GM23338 (cell line): ENCODE data around the gene SNF8. TPM values are rescaled to one million over a fixed set of nuclear protein-coding genes. Genes with fewer than 3 reads are reported as not detected.
A peak's percentile ranks its signal among the peaks of the same experiment; 100 is the strongest.

Experiments used
- ATAC-seq: fragments of 200-7000 bp; cut with Tn5 transposase; 3 replicates; pipeline ENCODE4 v1.9.1; 2020
- DNase-seq: peaks from one replicate; pipeline ENCODE4 v3.0.0-alpha.2; 2015; ENCODE audit warnings: low spot score
- H2AFZ ChIP-seq: fragments of 200-600 bp; sonication (generic); 2 replicates; pipeline ENCODE4 v1.8.0; 2016; ENCODE audit warnings: antibody characterized with exemption, mild to moderate bottlenecking, moderate library complexity
- H3F3A ChIP-seq: fragments of 200-600 bp; sonication (generic); replicated peaks from 2 replicates; pipeline ENCODE4 v1.8.0; 2017; ENCODE audit warnings: antibody characterized with exemption, mixed run types, low read depth
- H3K27ac ChIP-seq: fragments of 200-600 bp; sonication (generic); 2 replicates; pipeline ENCODE4 v1.6.1; 2016; ENCODE audit warnings: low read depth
- H3K27me3 ChIP-seq: fragments of 200-600 bp; sonication (generic); 2 replicates; pipeline ENCODE4 v1.8.0; 2016; ENCODE audit warnings: mild to moderate bottlenecking, mixed run types, moderate library complexity; ENCODE audit not compliant: insufficient read depth
- H3K36me3 ChIP-seq: fragments of 200-600 bp; sonication (generic); 2 replicates; pipeline ENCODE4 v1.8.0; 2016; ENCODE audit warnings: mild to moderate bottlenecking; ENCODE audit not compliant: insufficient read depth
- H3K4me1 ChIP-seq: fragments of 200-600 bp; sonication (generic); 2 replicates; pipeline ENCODE4 v1.8.0; 2016; ENCODE audit warnings: mild to moderate bottlenecking, moderate library complexity; ENCODE audit not compliant: insufficient read depth
- H3K4me2 ChIP-seq: fragments of 200-600 bp; sonication (generic); 2 replicates; pipeline ENCODE4 v1.7.1; 2017; ENCODE audit warnings: mixed run types
- H3K4me3 ChIP-seq: fragments of 200-600 bp; sonication (generic); 2 replicates; pipeline ENCODE4 v1.6.1; 2016; ENCODE audit warnings: mixed run types
- H3K79me2 ChIP-seq: fragments of 200-600 bp; sonication (generic); replicated peaks from 2 replicates; pipeline ENCODE4 v1.8.0; 2017; ENCODE audit warnings: mild to moderate bottlenecking; ENCODE audit not compliant: insufficient read depth
- H3K9me2 ChIP-seq: fragments of 200-600 bp; sonication (generic); 2 replicates; pipeline ENCODE4 v1.8.0; 2017; ENCODE audit not compliant: insufficient read depth
- H4K20me1 ChIP-seq: fragments of 200-600 bp; sonication (generic); replicated peaks from 2 replicates; pipeline ENCODE4 v1.8.0; 2017; ENCODE audit warnings: mild to moderate bottlenecking; ENCODE audit not compliant: insufficient read depth
- H3K27ac Mint-ChIP-seq: 2 replicates; pipeline ENCODE4 v1.8.0; 2020; ENCODE audit warnings: inconsistent platforms, mild to moderate bottlenecking, moderate library complexity, mixed read lengths
- H3K27me3 Mint-ChIP-seq: 3 replicates; pipeline ENCODE4 v1.8.0; 2022; ENCODE audit warnings: low read depth, mild to moderate bottlenecking, moderate library complexity, mixed read lengths, inconsistent platforms; ENCODE audit not compliant: insufficient read depth, poor library complexity
- H3K36me3 Mint-ChIP-seq: 3 replicates; pipeline ENCODE4 v1.8.0; 2021; ENCODE audit warnings: low read depth, mild to moderate bottlenecking, inconsistent platforms, moderate library complexity, mixed read lengths
- H3K4me1 Mint-ChIP-seq: 3 replicates; pipeline ENCODE4 v1.8.0; 2020; ENCODE audit warnings: mild to moderate bottlenecking, inconsistent platforms, mixed read lengths
- H3K4me3 Mint-ChIP-seq: 3 replicates; pipeline ENCODE4 v1.8.0; 2021; ENCODE audit warnings: moderate library complexity, mild to moderate bottlenecking, inconsistent platforms, mixed read lengths
- H3K9me3 Mint-ChIP-seq: 3 replicates; pipeline ENCODE4 v1.8.0; 2020; ENCODE audit warnings: moderate library complexity, mild to moderate bottlenecking, inconsistent platforms, mixed read lengths
- CTCF ChIP-seq, 2 experiments: fragments of 200-600 bp in 1 of 2; sonication (generic) in 1 of 2; conservative IDR thresholded peaks; 2 replicates each; pipeline versions ENCODE4 v1.5.1 to v1.6.1; 2016 to 2017; ENCODE audit warnings: antibody characterized with exemption in 2 of 2, low read depth in 2 of 2, mild to moderate bottlenecking in 2 of 2, moderate library complexity in 1 of 2
- ETS1 ChIP-seq: IDR thresholded peaks from 2 replicates; pipeline ENCODE4 v1.6.1; 2016; ENCODE audit warnings: antibody characterized with exemption
- EZH2phosphoT487 ChIP-seq: fragments of 200-600 bp; sonication (generic); IDR thresholded peaks from one replicate; pipeline ENCODE4 v1.8.1; 2018; ENCODE audit warnings: antibody characterized with exemption; ENCODE audit not compliant: unreplicated experiment
- JUNB ChIP-seq: IDR thresholded peaks from one replicate; pipeline ENCODE4 v1.6.1; 2016; ENCODE audit warnings: antibody characterized with exemption; ENCODE audit not compliant: unreplicated experiment
- NANOG ChIP-seq: IDR thresholded peaks from 2 replicates; pipeline ENCODE4 v1.6.1; 2016; ENCODE audit warnings: antibody characterized with exemption, borderline replicate concordance
- POLR2AphosphoS5 ChIP-seq: IDR thresholded peaks from 2 replicates; pipeline ENCODE4 v1.6.1; 2016; ENCODE audit warnings: antibody characterized with exemption, low read depth
- STAT1 ChIP-seq: IDR thresholded peaks from one replicate; pipeline ENCODE4 v1.6.1; 2016; ENCODE audit warnings: antibody characterized with exemption; ENCODE audit not compliant: unreplicated experiment
- ZNF114 ChIP-seq: fragments of 250-450 bp; sonication (Bioruptor Pico); IDR thresholded peaks from 2 replicates; pipeline ENCODE4 v1.5.0; 2020; ENCODE audit warnings: mild to moderate bottlenecking, moderate library complexity
- ZNF331 ChIP-seq: fragments of 250-450 bp; sonication (Bioruptor Pico); IDR thresholded peaks from 2 replicates; pipeline ENCODE4 v1.5.0; 2020; ENCODE audit warnings: low read depth, mild to moderate bottlenecking, moderate library complexity
- ZNF462 ChIP-seq: fragments of 250-450 bp; sonication (Bioruptor Pico); IDR thresholded peaks from 2 replicates; pipeline ENCODE4 v1.5.0; 2020; ENCODE audit warnings: mild to moderate bottlenecking, moderate library complexity
- polyA plus RNA-seq: library from polyadenylated mRNA; unstranded; fragments of >200 nt; fragmentation: Nextera tagmentation; extraction: Ambion mirVana; gene quantifications from 2 replicates; pipeline ENCODE4 v1.2.1, GENCODE V29; 2016
- total RNA-seq: library from RNA; depleted of rRNA; stranded (reverse); fragments of >200 nt; shearing (Covaris generic); gene quantifications from 2 replicates; pipeline ENCODE4 v1.2.3, GENCODE V29; 2014

The SNF8 gene
- total and polyA plus RNA-seq, 2 experiments from 2014 or later: 88.5 to 113 TPM

GRCh38 chr17:48905987-48906515, 38.6 kb downstream of the SNF8 start:
- Histone ChIP-seq H3K27ac (0 out of 2 replicates have a peak overlapping the region, but pooled peaks have one; percentile 32), H3K4me1 (peaks cover 26% of the 10 kb centered on the region), H3F3A (peaks cover 18% of the 10 kb centered on the region), H2AFZ (no peak overlapping the region), H3K27me3 (no peaks in the 10 kb centered on the region), H3K36me3 (peaks cover 5% of the 10 kb centered on the region; the same call in 1 of the 2 replicates), H3K4me2 (no peak overlapping the region), H3K79me2 (peaks cover 30% of the 10 kb centered on the region), H3K4me3 (no peak overlapping the region), H3K9me2 (no peaks in the 10 kb centered on the region), H4K20me1 (peaks cover 19% of the 10 kb centered on the region)
- peaks cover 10% of the 10 kb centered on the region for H3K36me3 Mint-ChIP-seq
- H3K9me3 Mint-ChIP-seq: no peaks in the 10 kb centered on the region
- H3K27ac Mint-ChIP-seq: no peak overlapping the region
- no peak for TF ChIP-seq CTCF (conservative IDR thresholded peaks at IDR 0.05; ENCODE audit: low read depth in 2 of 2)
- no peak for TF ChIP-seq ETS1
- no peak for TF ChIP-seq ZNF331 (CRISPR knock-in tag)
- TF ChIP-seq POLR2AphosphoS5: no peak
- no peak for ATAC-seq
- H3K27me3 Mint-ChIP-seq: peaks cover 7% of the 10 kb centered on the region
- no peak for DNase-seq
- peaks cover 18% of the 10 kb centered on the region for H3K4me1 Mint-ChIP-seq
- no peak overlapping the region for H3K4me3 Mint-ChIP-seq

- Histone ChIP-seq H3F3A (0 out of 2 replicates have a peak, but pooled peaks cover 7% of the 10 kb centered on the region), H3K36me3 (no peaks in the 10 kb centered on the region), H3K4me2 (no peak overlapping the region), H4K20me1 (peaks cover 3% of the 10 kb centered on the region), H3K27me3 (no peaks in the 10 kb centered on the region), H3K4me3 (no peak overlapping the region), H3K79me2 (peaks cover 14% of the 10 kb centered on the region), H3K9me2 (no peaks in the 10 kb centered on the region), H3K27ac (no peak overlapping the region), H3K4me1 (peaks cover 9% of the 10 kb centered on the region), H2AFZ (no peak overlapping the region)
- Mint-ChIP-seq H3K36me3 (peaks cover 4% of the 10 kb centered on the region), H3K9me3 (no peaks in the 10 kb centered on the region), H3K27me3 (peaks cover 6% of the 10 kb centered on the region), H3K4me3 (no peak overlapping the region), H3K4me1 (peaks cover 3% of the 10 kb centered on the region; the same call in 2 of the 3 replicates), H3K27ac (no peak overlapping the region)
- ATAC-seq (no peak), DNase-seq (no peak)
- TF ChIP-seq STAT1: no peak
- no peak for TF ChIP-seq ZNF114
- TF ChIP-seq ZNF331 (CRISPR knock-in tag): no peak
- no peak for TF ChIP-seq ZNF462 (CRISPR knock-in tag)
- TF ChIP-seq NANOG: no peak
- no peak for TF ChIP-seq EZH2phosphoT487
- TF ChIP-seq JUNB: no peak
- no peak for TF ChIP-seq ETS1
Observed at GRCh38 chr17:48904428-48904827, 40.2 kb downstream of the SNF8 start.
